Upper lobe of right lung (tissue), 1 donor: ENCODE data around the gene PJVK. TPM values are rescaled to one million over a fixed set of nuclear protein-coding genes. Genes with fewer than 3 reads are reported as not detected.

Experiments used
- ATAC-seq: fragments of 200-7000 bp; cut with Tn5 transposase; one replicate; pipeline ENCODE4 v1.9.1; 2020; ENCODE audit warnings: mild to moderate bottlenecking, moderate library complexity
- DNase-seq: peaks from one replicate; pipeline ENCODE4 v3.0.0-alpha.2; 2020
- H3K27ac ChIP-seq: fragments of 200-600 bp; one replicate; pipeline ENCODE4 v1.8.0; 2022
- H3K27me3 ChIP-seq: fragments of 200-600 bp; one replicate; pipeline ENCODE4 v1.8.0; 2022; ENCODE audit warnings: mild to moderate bottlenecking
- H3K36me3 ChIP-seq: fragments of 200-600 bp; one replicate; pipeline ENCODE4 v1.8.0; 2022
- H3K4me1 ChIP-seq: fragments of 200-600 bp; one replicate; pipeline ENCODE4 v1.8.0; 2022
- H3K4me3 ChIP-seq: fragments of 200-600 bp; one replicate; pipeline ENCODE4 v1.8.0; 2022; ENCODE audit warnings: mild to moderate bottlenecking
- H3K9me3 ChIP-seq: fragments of 200-600 bp; one replicate; pipeline ENCODE4 v1.8.0; 2022
- CTCF ChIP-seq: fragments of 200-600 bp; IDR thresholded peaks from one replicate; pipeline ENCODE4 v1.8.0; 2022; ENCODE audit warnings: antibody characterized with exemption
- intact Hi-C: fragments of 100-400 bp; cut with DNase I; formaldehyde crosslinking; loops from one replicate; pipeline ENCODE4 v1.11.0; 2022
- total RNA-seq: library from RNA; stranded (reverse); fragmentation: NEBNext Ultra II Directional; extraction: Animal tissue kit (Norgen Biotek cat#: 25700); gene quantifications from one replicate; pipeline ENCODE4 v1.2.1, GENCODE V29; 2021
- donor health status: DM: no; HTN: yes; CAD: no; lungs with severe emphysema.

PJVK gene
- total RNA-seq, 1 donor from 2014 or later: 2.3 TPM

DNA sequence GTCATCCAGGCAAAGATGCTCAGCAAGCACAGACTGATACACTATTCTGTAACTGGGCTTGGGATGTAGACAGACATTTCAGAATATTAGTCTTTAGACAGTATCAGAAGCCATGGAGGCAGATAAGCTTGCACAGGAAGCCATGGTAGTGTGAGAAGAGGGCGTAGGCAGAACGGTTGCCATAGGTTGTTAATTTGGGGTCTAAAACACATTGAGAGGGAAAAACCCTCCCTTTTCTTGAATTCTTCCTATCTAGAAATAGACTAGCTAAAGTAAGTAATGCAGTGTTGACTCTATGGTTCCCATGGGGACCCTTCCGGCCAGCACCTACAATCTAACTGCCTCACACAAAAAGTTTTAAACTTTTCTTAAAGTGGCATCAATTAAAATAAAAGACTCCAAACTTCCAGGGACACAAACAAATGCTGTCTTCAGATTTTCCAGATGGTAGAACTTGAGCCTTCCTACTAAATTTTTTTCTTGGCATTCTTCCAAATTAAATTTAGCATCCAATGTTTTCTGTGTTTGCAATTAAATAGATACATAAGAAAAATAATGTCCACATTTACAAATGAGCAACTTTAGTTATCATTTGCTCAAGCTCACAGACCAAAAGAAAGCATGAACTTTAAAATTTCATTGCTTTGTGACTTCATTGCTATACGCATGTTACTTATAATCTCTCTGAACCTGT is 2.1 kb upstream of the PJVK start:
- peaks cover 43% of the 10 kb centered on the region for H3K36me3 ChIP-seq
- TF ChIP-seq CTCF: no peak
- DNase-seq (no peak), ATAC-seq (no peak)
- H3K27me3 ChIP-seq: no peaks in the 10 kb centered on the region
- peak overlapping the region; percentile 98 for H3K27ac ChIP-seq
- H3K4me1 ChIP-seq: peaks cover 21% of the 10 kb centered on the region
- peak overlapping the region; percentile 85 for H3K4me3 ChIP-seq
- intact Hi-C loops: no loop called here
- H3K9me3 ChIP-seq: no peaks in the 10 kb centered on the region

GRCh38 chr2:178449700-178450523 is 1.3 kb upstream of the PJVK start:
- Histone ChIP-seq H3K9me3 (no peaks in the 10 kb centered on the region), H3K27ac (peak overlapping the region; percentile 98), H3K36me3 (peaks cover 35% of the 10 kb centered on the region), H3K4me3 (peak overlapping the region; percentile 85), H3K4me1 (peaks cover 21% of the 10 kb centered on the region), H3K27me3 (no peaks in the 10 kb centered on the region)
- DNase-seq (no peak), ATAC-seq (no peak)
- intact Hi-C loops: no loop called here
- TF ChIP-seq CTCF: no peak

DNA sequence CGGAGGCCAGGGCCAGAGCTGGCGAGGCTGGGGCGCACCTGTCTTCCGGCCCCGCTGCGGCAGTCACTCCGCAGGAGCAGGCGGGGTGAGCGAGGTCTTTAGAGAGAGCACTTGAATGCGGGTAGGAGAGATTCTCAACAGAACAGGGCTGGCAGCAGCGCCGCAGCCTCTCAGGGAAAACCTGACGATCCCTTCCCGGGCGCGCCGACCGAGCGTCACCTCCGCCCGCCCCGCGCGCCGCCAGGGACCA is 729 bp upstream of the PJVK start:
- intact Hi-C loops: no loop called here
- ATAC-seq: no peak

GRCh38 chr2:178452334-178452733 is 1.2 kb downstream of the PJVK start:
- Histone ChIP-seq H3K27ac (peak overlapping the region; percentile 98), H3K4me3 (no peak overlapping the region), H3K36me3 (peaks cover 15% of the 10 kb centered on the region), H3K27me3 (no peaks in the 10 kb centered on the region), H3K9me3 (no peaks in the 10 kb centered on the region), H3K4me1 (peaks cover 21% of the 10 kb centered on the region)
- DNase-seq: no peak
- TF ChIP-seq CTCF: no peak
- ATAC-seq: no peak
- intact Hi-C loops: no loop called here

More for the DNA sequence above, 729 bp upstream of the PJVK start:
- Histone ChIP-seq H3K36me3 (peaks cover 30% of the 10 kb centered on the region), H3K27ac (peak overlapping the region; percentile 98), H3K27me3 (no peaks in the 10 kb centered on the region), H3K9me3 (no peaks in the 10 kb centered on the region), H3K4me3 (peak overlapping the region; percentile 85), H3K4me1 (peaks cover 21% of the 10 kb centered on the region)
- DNase-seq: no peak
- no peak for TF ChIP-seq CTCF

- intact Hi-C loops: no loop called here
- DNase-seq: no peak
Observed at GRCh38 chr2:178452870-178453269, 1.7 kb downstream of the PJVK start.

More at GRCh38 chr2:178452870-178453269, 1.7 kb downstream of the PJVK start:
- H3K27ac ChIP-seq: no peak overlapping the region
- H3K4me1 ChIP-seq: peaks cover 21% of the 10 kb centered on the region
- no peak overlapping the region for H3K4me3 ChIP-seq
- no peak for TF ChIP-seq CTCF
- no peak for ATAC-seq
- H3K36me3 ChIP-seq: peaks cover 10% of the 10 kb centered on the region
- no peaks in the 10 kb centered on the region for H3K27me3 ChIP-seq
- no peaks in the 10 kb centered on the region for H3K9me3 ChIP-seq
